ENCODE data around the gene SEC16A. TPM values are rescaled to one million over a fixed set of nuclear protein-coding genes. Genes with fewer than 3 reads are reported as not detected.

Gene SEC16A
- total and polyA plus RNA-seq, 4 donors = 21.7 to 96.1 (median 66.0) TPM

- TF ChIP-seq HNF4G (IDR thresholded peaks at IDR 0.05) (no peak), EGR1 (IDR thresholded peaks at IDR 0.05; ENCODE audit: low read depth in 2 of 2) (no peak), TAF1 (conservative IDR thresholded peaks at IDR 0.05) (no peak), NR2F2 (IDR thresholded peaks at IDR 0.05) (no peak), YY1 (IDR thresholded peaks at IDR 0.05) (no peak)
Observed at GRCh38 chr9:136497916-136498695, 15.3 kb upstream of the SEC16A start (continued).

GRCh38 chr9:136496801-136497620 is 14.2 kb upstream of the SEC16A start:
- DNase-seq (ENCODE audit: low spot score) = no peak
- Histone ChIP-seq H3K27ac (ENCODE audit: low read depth in 1 of 2, low read length in 2 of 2) (no peak overlapping the region), H3K9ac (ENCODE audit: low read depth in 1 of 2, low read length in 2 of 2) (no peak overlapping the region), H3K27me3 (ENCODE audit: control insufficient read depth in 4 of 4, insufficient read depth in 4 of 4, low read length in 3 of 4) (no peaks in the 10 kb centered on the region), H3K4me1 (ENCODE audit: control insufficient read depth in 4 of 4, insufficient read depth in 4 of 4, low read length in 3 of 4) (peaks cover 0 to 7% (median 0%) of the 10 kb centered on the region in 4 donors), H3K36me3 (ENCODE audit: control insufficient read depth in 4 of 4, insufficient read depth in 3 of 4, low read depth in 1 of 4, low read length in 3 of 4) (peaks cover 19 to 62% (median 31%) of the 10 kb centered on the region in 4 donors), H3K4me3 (ENCODE audit: low read depth in 1 of 3, low read length in 3 of 3) (no peak overlapping the region), H3K9me3 (ENCODE audit: control insufficient read depth in 4 of 4, low read length in 3 of 4) (no peaks in the 10 kb centered on the region)
- TF ChIP-seq MAX (IDR thresholded peaks at IDR 0.05) = no peak
- no peak for TF ChIP-seq HNF4G (IDR thresholded peaks at IDR 0.05)
- TF ChIP-seq HNF4A (conservative IDR thresholded peaks at IDR 0.05) = no peak
- no peak for TF ChIP-seq SP1 (IDR thresholded peaks at IDR 0.05)
- TF ChIP-seq GABPA (IDR thresholded peaks at IDR 0.05 in 1 of 2, conservative IDR thresholded peaks at IDR 0.05 in 1 of 2) = no peak
- TF ChIP-seq, protein P1, sequence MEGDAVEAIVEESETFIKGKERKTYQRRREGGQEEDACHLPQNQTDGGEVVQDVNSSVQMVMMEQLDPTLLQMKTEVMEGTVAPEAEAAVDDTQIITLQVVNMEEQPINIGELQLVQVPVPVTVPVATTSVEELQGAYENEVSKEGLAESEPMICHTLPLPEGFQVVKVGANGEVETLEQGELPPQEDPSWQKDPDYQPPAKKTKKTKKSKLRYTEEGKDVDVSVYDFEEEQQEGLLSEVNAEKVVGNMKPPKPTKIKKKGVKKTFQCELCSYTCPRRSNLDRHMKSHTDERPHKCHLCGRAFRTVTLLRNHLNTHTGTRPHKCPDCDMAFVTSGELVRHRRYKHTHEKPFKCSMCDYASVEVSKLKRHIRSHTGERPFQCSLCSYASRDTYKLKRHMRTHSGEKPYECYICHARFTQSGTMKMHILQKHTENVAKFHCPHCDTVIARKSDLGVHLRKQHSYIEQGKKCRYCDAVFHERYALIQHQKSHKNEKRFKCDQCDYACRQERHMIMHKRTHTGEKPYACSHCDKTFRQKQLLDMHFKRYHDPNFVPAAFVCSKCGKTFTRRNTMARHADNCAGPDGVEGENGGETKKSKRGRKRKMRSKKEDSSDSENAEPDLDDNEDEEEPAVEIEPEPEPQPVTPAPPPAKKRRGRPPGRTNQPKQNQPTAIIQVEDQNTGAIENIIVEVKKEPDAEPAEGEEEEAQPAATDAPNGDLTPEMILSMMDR (IDR thresholded peaks at IDR 0.05; ENCODE audit: low read depth, low read length, missing input control) = no peak
- no peak for TF ChIP-seq RAD21 (IDR thresholded peaks at IDR 0.05)
- no peak for TF ChIP-seq NR2F2 (IDR thresholded peaks at IDR 0.05)
- no peak for TF ChIP-seq REST (IDR thresholded peaks at IDR 0.05)
- WGBS = 94% methylated on average over 56 of the region's 56 CpGs

DNA sequence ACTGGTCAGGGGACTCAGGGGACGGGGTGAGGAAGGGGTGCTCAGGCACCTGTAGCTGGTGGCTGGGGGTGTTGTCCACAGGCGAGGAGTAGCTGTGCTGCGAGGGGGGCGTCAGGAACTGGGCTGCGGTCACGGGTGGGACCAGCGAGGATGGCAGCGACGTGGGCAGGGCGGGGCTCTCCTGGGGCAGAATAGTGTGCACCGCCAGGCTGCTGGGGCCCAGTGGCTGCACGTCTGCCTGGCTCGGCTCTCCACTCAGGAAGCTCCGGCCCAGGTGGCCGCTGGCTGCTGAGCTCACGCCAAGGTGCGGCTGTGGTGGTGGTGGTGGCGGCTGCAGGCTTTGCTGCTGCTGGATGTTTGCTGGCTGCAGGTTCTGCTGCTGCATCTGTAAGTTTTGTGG is 13.3 kb upstream of the SEC16A start:
- H3K9ac ChIP-seq (ENCODE audit: low read depth in 1 of 2, low read length in 2 of 2) = no peak overlapping the region
- peaks cover 19 to 54% (median 28%) of the 10 kb centered on the region in 4 donors for H3K36me3 ChIP-seq (ENCODE audit: control insufficient read depth in 4 of 4, insufficient read depth in 3 of 4, low read depth in 1 of 4, low read length in 3 of 4)
- no peaks in the 10 kb centered on the region for H3K9me3 ChIP-seq (ENCODE audit: control insufficient read depth in 4 of 4, low read length in 3 of 4)
- H3K27ac ChIP-seq (ENCODE audit: low read depth in 1 of 2, low read length in 2 of 2) = no peak overlapping the region
- DNase-seq (ENCODE audit: low spot score) = no peak
- no peak overlapping the region for H3K4me3 ChIP-seq (ENCODE audit: low read depth in 1 of 3, low read length in 3 of 3)
- no peaks in the 10 kb centered on the region for H3K27me3 ChIP-seq (ENCODE audit: control insufficient read depth in 4 of 4, insufficient read depth in 4 of 4, low read length in 3 of 4)
- 90% methylated on average over 18 of the region's 18 CpGs for whole genome bisulfite sequencing
- peaks cover 0 to 7% (median 0%) of the 10 kb centered on the region in 4 donors for H3K4me1 ChIP-seq (ENCODE audit: control insufficient read depth in 4 of 4, insufficient read depth in 4 of 4, low read length in 3 of 4)
- TF ChIP-seq YY1 (IDR thresholded peaks at IDR 0.05) = no peak
- TF ChIP-seq RAD21 (IDR thresholded peaks at IDR 0.05) = no peak
- TF ChIP-seq FOXA2 (IDR thresholded peaks at IDR 0.05) = no peak
- TF ChIP-seq, protein P1 (IDR thresholded peaks at IDR 0.05; ENCODE audit: low read depth, low read length, missing input control) = no peak
- TF ChIP-seq HNF4G (IDR thresholded peaks at IDR 0.05) = no peak
- TF ChIP-seq JUND (IDR thresholded peaks at IDR 0.05) = no peak
- no peak for TF ChIP-seq REST (IDR thresholded peaks at IDR 0.05)
- TF ChIP-seq TAF1 (conservative IDR thresholded peaks at IDR 0.05) = no peak

Measured in liver (tissue), 9 donors.